GM10266 (cell line): ENCODE results near the gene CRADD.
"Not testable (repeated sequence)": the region's sequence is repeated elsewhere in the genome, so short reads cannot be mapped to it uniquely, and the experiment has no call there.

ENCODE experiments used
- DNase-seq: peaks from one replicate; pipeline ENCODE4 v3.0.0; 2012; ENCODE audit errors: extremely low spot score
- CTCF ChIP-seq: IDR thresholded peaks from 2 replicates; pipeline ENCODE4 v1.5.1; 2012; ENCODE audit warnings: mild to moderate bottlenecking, low read depth; ENCODE audit not compliant: control insufficient read depth, insufficient read depth; ENCODE audit errors: missing control alignments

CRADD gene

GRCh38 chr12:93879476-93880421, 202.6 kb downstream of the CRADD start:
- no peak for DNase-seq
- TF ChIP-seq CTCF: no peak

GRCh38 chr12:93880853-93881522, 203.8 kb downstream of the CRADD start:
- TF ChIP-seq CTCF: no peak
- DNase-seq: no peak

DNA sequence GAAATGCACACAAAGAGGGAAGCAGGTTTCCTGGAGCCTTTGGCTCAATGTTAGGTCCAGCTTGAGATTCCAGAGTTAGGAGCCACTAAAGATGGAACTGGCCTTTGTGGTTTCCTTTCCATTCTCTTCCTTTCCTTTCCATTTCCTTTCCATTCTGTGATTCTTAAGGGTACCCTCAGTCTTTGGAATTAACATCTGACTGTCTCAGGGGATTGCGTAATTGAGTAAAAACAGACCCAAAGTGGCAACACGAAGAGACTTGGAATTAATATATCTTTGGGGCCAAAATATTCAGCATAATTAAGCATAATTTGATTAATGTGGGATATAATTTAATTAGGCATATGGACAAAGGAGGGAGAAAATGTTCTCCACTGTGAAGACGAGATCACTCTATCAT, 205.6 kb downstream of the CRADD start:
- DNase-seq: no peak
- no peak for TF ChIP-seq CTCF

DNA sequence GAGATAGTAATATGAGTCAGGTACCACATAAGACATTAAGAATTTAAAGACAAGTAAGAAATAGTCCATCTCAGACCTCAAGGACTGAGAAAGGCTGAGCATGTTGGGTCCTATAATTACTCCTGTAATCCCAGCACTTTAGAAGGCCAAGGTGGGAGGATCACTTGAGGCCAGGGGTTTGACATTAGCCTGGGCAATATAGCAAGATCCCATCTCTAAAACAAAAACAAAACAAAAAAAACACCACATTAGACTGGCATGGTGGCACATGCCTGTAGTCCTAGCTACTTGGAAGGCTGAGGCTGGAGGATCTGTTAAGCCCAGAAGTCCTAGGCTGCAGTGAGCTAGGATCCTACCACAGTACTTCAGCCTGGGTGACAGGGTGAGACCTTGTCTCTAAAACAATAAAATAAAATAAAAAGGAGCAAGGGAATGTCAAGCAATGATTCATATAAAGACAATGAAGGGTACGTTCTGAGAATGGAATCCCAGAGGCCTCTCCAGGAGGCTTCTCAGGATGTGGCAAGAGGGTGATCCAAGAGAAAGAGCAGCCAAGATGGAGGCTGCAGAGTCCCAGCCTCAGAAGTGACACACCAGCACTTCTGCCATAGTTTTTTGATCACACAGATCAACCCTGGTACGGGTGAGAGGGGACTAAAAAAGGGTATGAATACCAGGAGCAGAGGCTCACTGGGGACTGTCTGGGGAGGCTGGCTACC, 206.4 kb downstream of the CRADD start:
- no peak for DNase-seq

GRCh38 chr12:93884794-93885460, 207.8 kb downstream of the CRADD start:
- no peak for DNase-seq
- TF ChIP-seq CTCF: no peak

More for the DNA sequence above, 206.4 kb downstream of the CRADD start:
- TF ChIP-seq CTCF: no peak

DNA sequence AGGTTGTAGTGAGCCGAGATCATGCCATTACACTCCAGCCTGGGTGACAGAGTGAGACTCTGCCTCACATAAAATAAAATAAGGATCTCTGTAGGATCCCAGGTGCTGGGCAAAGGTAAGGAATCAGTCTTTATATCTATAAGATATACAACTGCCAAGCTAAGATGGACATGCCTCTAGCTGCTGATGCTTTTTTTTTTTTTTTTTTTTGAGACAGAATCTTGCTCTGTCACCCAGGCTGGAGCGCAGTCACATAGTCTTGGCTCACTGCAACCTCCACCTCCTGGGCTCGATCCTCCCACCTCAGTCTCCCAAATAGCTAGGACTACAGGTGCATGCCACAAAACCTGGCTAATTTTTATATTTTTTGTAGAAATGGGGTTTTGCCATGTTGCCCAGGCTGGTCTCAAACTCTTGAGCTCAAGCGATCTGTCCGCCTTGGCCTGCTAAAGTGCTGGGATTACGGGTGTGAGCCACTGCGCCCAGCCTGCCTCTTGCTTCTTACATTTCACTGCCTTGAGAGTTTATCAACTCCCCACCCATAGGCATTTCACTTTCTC, 208.9 kb downstream of the CRADD start:
- not testable (repeated sequence) for DNase-seq
